ENCODE data around the gene RAB12. TPM values are rescaled to one million over a fixed set of nuclear protein-coding genes. Genes with fewer than 3 reads are reported as not detected.

RAB12 gene
- total and polyA plus RNA-seq, 2 of the 13 experiments (the other 11 are each of a cell fraction or from before 2014, with no cell fraction given), result 9.5 to 25.3 TPM

GRCh38 chr18:8608795-8609658 is at the start of gene RAB12 (continued):
- TF ChIP-seq SAFB2 (CRISPR knock-in tag; IDR thresholded peaks at IDR 0.05; ENCODE audit: borderline replicate concordance, low read depth) (no peak), ZFP1 (CRISPR knock-in tag; IDR thresholded peaks at IDR 0.05) (no peak), CHD4 (IDR thresholded peaks at IDR 0.05; ENCODE audit: borderline replicate concordance, low read length) (no peak), ZNF274 (CRISPR knock-in tag; IDR thresholded peaks at IDR 0.05) (no peak), MXD4 (CRISPR knock-in tag; IDR thresholded peaks at IDR 0.05) (peak; percentile 20; the same call in 1 of the 2 replicates), ZNF713 (CRISPR knock-in tag; IDR thresholded peaks at IDR 0.05) (no peak), SNAPC2 (CRISPR knock-in tag; IDR thresholded peaks at IDR 0.05) (no peak), REXO4 (CRISPR knock-in tag; IDR thresholded peaks at IDR 0.05; ENCODE audit: borderline replicate concordance) (no peak), IRF1 (CRISPR knock-in tag; IDR thresholded peaks at IDR 0.05; ENCODE audit: low read depth) (no peak), ONECUT2 (CRISPR knock-in tag; IDR thresholded peaks at IDR 0.05) (no peak), ELF1 (CRISPR knock-in tag; IDR thresholded peaks at IDR 0.05) (peak; percentile 49; the same call in 1 of the 2 replicates), ZNF232 (CRISPR knock-in tag; IDR thresholded peaks at IDR 0.05; ENCODE audit: borderline replicate concordance) (no peak), ZNF878 (CRISPR knock-in tag; IDR thresholded peaks at IDR 0.05) (no peak), MAF1 (CRISPR knock-in tag; IDR thresholded peaks at IDR 0.05; ENCODE audit: borderline replicate concordance) (no peak), ZNF18 (CRISPR knock-in tag; IDR thresholded peaks at IDR 0.05; ENCODE audit: insufficient replicate concordance) (no peak), ZFY (CRISPR knock-in tag; IDR thresholded peaks at IDR 0.05) (peak; percentile 61), MATR3 (CRISPR knock-in tag; IDR thresholded peaks at IDR 0.05) (no peak)
- TF ChIP-seq, protein P1, sequence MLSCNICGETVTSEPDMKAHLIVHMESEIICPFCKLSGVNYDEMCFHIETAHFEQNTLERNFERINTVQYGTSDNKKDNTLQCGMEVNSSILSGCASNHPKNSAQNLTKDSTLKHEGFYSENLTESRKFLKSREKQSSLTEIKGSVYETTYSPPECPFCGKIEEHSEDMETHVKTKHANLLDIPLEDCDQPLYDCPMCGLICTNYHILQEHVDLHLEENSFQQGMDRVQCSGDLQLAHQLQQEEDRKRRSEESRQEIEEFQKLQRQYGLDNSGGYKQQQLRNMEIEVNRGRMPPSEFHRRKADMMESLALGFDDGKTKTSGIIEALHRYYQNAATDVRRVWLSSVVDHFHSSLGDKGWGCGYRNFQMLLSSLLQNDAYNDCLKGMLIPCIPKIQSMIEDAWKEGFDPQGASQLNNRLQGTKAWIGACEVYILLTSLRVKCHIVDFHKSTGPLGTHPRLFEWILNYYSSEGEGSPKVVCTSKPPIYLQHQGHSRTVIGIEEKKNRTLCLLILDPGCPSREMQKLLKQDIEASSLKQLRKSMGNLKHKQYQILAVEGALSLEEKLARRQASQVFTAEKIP (CRISPR knock-in tag; IDR thresholded peaks at IDR 0.05; ENCODE audit: borderline replicate concordance), result no peak
- TF ChIP-seq, protein P2, sequence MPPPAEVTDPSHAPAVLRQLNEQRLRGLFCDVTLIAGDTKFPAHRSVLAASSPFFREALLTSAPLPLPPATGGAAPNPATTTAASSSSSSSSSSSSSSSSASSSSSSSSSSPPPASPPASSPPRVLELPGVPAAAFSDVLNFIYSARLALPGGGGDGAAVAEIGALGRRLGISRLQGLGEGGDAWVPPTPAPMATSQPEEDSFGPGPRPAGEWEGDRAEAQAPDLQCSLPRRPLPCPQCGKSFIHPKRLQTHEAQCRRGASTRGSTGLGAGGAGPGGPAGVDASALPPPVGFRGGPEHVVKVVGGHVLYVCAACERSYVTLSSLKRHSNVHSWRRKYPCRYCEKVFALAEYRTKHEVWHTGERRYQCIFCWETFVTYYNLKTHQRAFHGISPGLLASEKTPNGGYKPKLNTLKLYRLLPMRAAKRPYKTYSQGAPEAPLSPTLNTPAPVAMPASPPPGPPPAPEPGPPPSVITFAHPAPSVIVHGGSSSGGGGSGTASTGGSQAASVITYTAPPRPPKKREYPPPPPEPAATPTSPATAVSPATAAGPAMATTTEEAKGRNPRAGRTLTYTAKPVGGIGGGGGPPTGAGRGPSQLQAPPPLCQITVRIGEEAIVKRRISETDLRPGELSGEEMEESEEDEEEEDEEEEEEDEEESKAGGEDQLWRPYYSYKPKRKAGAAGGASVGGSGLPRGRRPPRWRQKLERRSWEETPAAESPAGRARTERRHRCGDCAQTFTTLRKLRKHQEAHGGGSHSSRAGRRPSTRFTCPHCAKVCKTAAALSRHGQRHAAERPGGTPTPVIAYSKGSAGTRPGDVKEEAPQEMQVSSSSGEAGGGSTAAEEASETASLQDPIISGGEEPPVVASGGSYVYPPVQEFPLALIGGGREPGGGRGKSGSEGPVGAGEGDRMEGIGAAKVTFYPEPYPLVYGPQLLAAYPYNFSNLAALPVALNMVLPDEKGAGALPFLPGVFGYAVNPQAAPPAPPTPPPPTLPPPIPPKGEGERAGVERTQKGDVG (CRISPR knock-in tag; IDR thresholded peaks at IDR 0.05; ENCODE audit: borderline replicate concordance), result no peak
- TF ChIP-seq, protein P3, sequence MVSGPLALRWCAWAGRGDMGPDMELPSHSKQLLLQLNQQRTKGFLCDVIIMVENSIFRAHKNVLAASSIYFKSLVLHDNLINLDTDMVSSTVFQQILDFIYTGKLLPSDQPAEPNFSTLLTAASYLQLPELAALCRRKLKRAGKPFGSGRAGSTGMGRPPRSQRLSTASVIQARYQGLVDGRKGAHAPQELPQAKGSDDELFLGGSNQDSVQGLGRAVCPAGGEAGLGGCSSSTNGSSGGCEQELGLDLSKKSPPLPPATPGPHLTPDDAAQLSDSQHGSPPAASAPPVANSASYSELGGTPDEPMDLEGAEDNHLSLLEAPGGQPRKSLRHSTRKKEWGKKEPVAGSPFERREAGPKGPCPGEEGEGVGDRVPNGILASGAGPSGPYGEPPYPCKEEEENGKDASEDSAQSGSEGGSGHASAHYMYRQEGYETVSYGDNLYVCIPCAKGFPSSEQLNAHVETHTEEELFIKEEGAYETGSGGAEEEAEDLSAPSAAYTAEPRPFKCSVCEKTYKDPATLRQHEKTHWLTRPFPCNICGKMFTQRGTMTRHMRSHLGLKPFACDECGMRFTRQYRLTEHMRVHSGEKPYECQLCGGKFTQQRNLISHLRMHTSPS (CRISPR knock-in tag; IDR thresholded peaks at IDR 0.05; ENCODE audit: low read depth), result no peak

Data from HepG2 (cell line).